Brain microvascular endothelial cell (primary cell): Measurements from ENCODE around the gene MAT1A.
"Not testable (repeated sequence)": the region's sequence is repeated elsewhere in the genome, so short reads cannot be mapped to it uniquely, and the experiment has no call there.

Experiments
- DNase-seq: peaks from one replicate; pipeline ENCODE4 v3.0.0-alpha.2; 2020
- H3K27ac ChIP-seq: fragments of 250-450 bp; sonication (Bioruptor Pico); 2 replicates; pipeline ENCODE4 v1.5.1; 2020; ENCODE audit warnings: mild to moderate bottlenecking, moderate library complexity
- H3K27me3 ChIP-seq: fragments of 250-450 bp; sonication (Bioruptor Pico); replicated peaks from 2 replicates; pipeline ENCODE4 v1.5.1; 2020; ENCODE audit warnings: mild to moderate bottlenecking
- H3K36me3 ChIP-seq: fragments of 250-450 bp; sonication (Bioruptor Pico); replicated peaks from 2 replicates; pipeline ENCODE4 v1.5.1; 2020; ENCODE audit warnings: mild to moderate bottlenecking
- H3K4me3 ChIP-seq: 2 replicates; pipeline ENCODE4 v1.5.1; 2011; ENCODE audit warnings: low read depth, mild to moderate bottlenecking, control low read depth, low read length, moderate library complexity
- in situ Hi-C: cut with HindIII; loops from 2 replicates; pipeline ENCODE4 v1.10.0; 2017; ENCODE audit warnings: low sequenced_read_pairs, low pct_ligation_motif_present

The MAT1A gene

DNA sequence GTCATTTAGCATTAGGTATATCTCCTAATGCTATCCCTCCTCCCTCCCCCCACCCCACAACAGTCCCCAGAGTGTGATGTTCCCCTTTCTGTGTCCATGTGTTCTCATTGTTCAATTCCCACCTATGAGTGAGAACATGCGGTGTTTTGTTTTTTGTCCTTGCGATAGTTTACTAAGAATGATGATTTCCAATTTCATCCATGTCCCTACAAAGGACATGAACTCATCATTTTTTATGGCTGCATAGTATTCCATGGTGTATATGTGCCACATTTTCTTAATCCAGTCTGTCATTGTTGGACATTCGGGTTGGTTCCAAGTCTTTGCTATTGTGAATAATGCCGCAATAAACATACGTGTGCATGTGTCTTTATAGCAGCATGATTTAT, 66.4 kb downstream of the MAT1A start:
- H3K27ac ChIP-seq, in situ Hi-C loops, H3K4me3 ChIP-seq, H3K27me3 ChIP-seq, H3K36me3 ChIP-seq, DNase-seq: not testable (repeated sequence)
